K562 (cell line): ENCODE data around the gene SLC44A1. TPM values are rescaled to one million over a fixed set of nuclear protein-coding genes. Genes with fewer than 3 reads are reported as not detected.

ENCODE experiments used
- ATAC-seq: fragments of 200-7000 bp; cut with Tn5 transposase; 3 replicates; pipeline ENCODE4 v1.9.1; 2020; ENCODE audit warnings: moderate library complexity
- BruUV-seq: library from RNA; stranded (reverse); fragments of 400-500 nt; replicated peaks from 2 replicates; lab custom pipeline; 2021; lab: Mats Ljungman, UMichigan
- CTCF ChIA-PET: fragments of 300-600 bp; formaldehyde crosslinking; extraction: SDS; loops from one replicate; lab custom pipeline; 2021; ENCODE audit warnings: low intra/inter-chr PET ratio; lab: Yijun Ruan, JAX
- POLR2A ChIA-PET: fragments of 300-600, 350-650 bp; sonication (Branson Sonifier 250); formaldehyde crosslinking; extraction: SDS; loops from one replicate; lab custom pipeline; 2021; ENCODE audit warnings: antibody characterized with exemption, inconsistent platforms; lab: Yijun Ruan, JAX
- DNase-seq, 4 experiments: peaks; one replicate each; pipeline versions ENCODE4 v3.0.0 to v3.0.0-alpha.2; 2011 to 2018; ENCODE audit warnings: low spot score in 3 of 4, mixed read lengths in 3 of 4; ENCODE audit errors: extremely low read depth in 1 of 4
- FAIRE-seq: peaks from 2 replicates; lab custom pipeline; 2011; peaks lifted over from hg19 to GRCh38; lab: Jason Lieb, UNC
- H2AFZ ChIP-seq: 2 replicates; pipeline ENCODE4 v1.6.0; 2011; ENCODE audit warnings: low read depth, low read length, control low read depth, inconsistent platforms
- H3K27ac ChIP-seq: fragments of 200-600 bp; 3 replicates; pipeline ENCODE4 v1.8.0; 2011; ENCODE audit warnings: low read depth, mild to moderate bottlenecking, control low read depth, inconsistent platforms, low read length, moderate library complexity, mixed read lengths; ENCODE audit errors: extremely low read depth
- H3K27me3 ChIP-seq, 2 experiments: fragments of 300-600 bp in 1 of 2; 2 replicates in 1 of 2; 3 replicates in 1 of 2; pipeline versions ENCODE4 v1.6.0 to v1.8.0; 2011; ENCODE audit warnings: inconsistent platforms in 2 of 2, low read length in 2 of 2, mild to moderate bottlenecking in 1 of 2, mixed read lengths in 1 of 2, moderate library complexity in 1 of 2; ENCODE audit not compliant: control insufficient read depth in 2 of 2, insufficient read depth in 2 of 2
- H3K36me3 ChIP-seq: fragments of 300-600 bp; 3 replicates; pipeline ENCODE4 v1.8.0; 2011; ENCODE audit warnings: mild to moderate bottlenecking, low read length, inconsistent platforms; ENCODE audit not compliant: control insufficient read depth, insufficient read depth
- H3K4me1 ChIP-seq, 2 experiments: fragments of 200-600 bp in 1 of 2; replicated peaks in 1 of 2; 2 replicates in 1 of 2; 3 replicates in 1 of 2; pipeline versions ENCODE4 v1.5.1 to v1.8.0; 2011; ENCODE audit warnings: inconsistent platforms in 2 of 2, low read length in 2 of 2, mild to moderate bottlenecking in 1 of 2, mixed read lengths in 1 of 2, moderate library complexity in 1 of 2; ENCODE audit not compliant: control insufficient read depth in 2 of 2, insufficient read depth in 2 of 2
- H3K4me2 ChIP-seq: 2 replicates; pipeline ENCODE4 v1.6.1; 2011; ENCODE audit warnings: low read length, control low read depth, inconsistent platforms, mixed read lengths; ENCODE audit not compliant: insufficient read depth
- H3K4me3 ChIP-seq: fragments of 200-600 bp; sonication (generic), shearing (Covaris generic); 2 replicates; pipeline ENCODE4 v1.5.1; 2016; ENCODE audit warnings: control low read depth, inconsistent platforms
- H3K79me2 ChIP-seq: fragments of 200-600 bp; 3 replicates; pipeline ENCODE4 v1.8.0; 2011; ENCODE audit warnings: low read length, inconsistent platforms; ENCODE audit not compliant: control insufficient read depth, insufficient read depth
- H3K9ac ChIP-seq, 2 experiments: 2 replicates each; pipeline versions ENCODE4 v1.6.0 to v1.6.1; 2011; ENCODE audit warnings: low read depth in 2 of 2, low read length in 2 of 2, control low read depth in 1 of 2, inconsistent platforms in 1 of 2, mild to moderate bottlenecking in 1 of 2, mixed read lengths in 1 of 2; ENCODE audit not compliant: insufficient read depth in 1 of 2
- H3K9me1 ChIP-seq: one replicate; pipeline ENCODE4 v1.6.0; 2011; ENCODE audit warnings: inconsistent platforms, mild to moderate bottlenecking, low read length, moderate library complexity; ENCODE audit not compliant: control insufficient read depth, insufficient read depth
- H3K9me3 ChIP-seq: replicated peaks from 2 replicates; pipeline ENCODE4 v1.5.1; 2011; ENCODE audit warnings: low read depth, low read length, inconsistent platforms; ENCODE audit not compliant: control insufficient read depth, insufficient read depth
- H4K20me1 ChIP-seq: replicated peaks from 2 replicates; pipeline ENCODE4 v1.6.1; 2011; ENCODE audit warnings: low read length, inconsistent platforms, mixed read lengths; ENCODE audit not compliant: control insufficient read depth, insufficient read depth
- ATF7 ChIP-seq: fragments of 450-650 bp; IDR thresholded peaks from 2 replicates; pipeline ENCODE4 v1.7.1; 2014; ENCODE audit warnings: mild to moderate bottlenecking, moderate library complexity
- BHLHE40 ChIP-seq: IDR thresholded peaks from 2 replicates; pipeline ENCODE4 v1.6.1; 2011; ENCODE audit warnings: low read length, improper control_type of control experiment
- ELK3 ChIP-seq: fragments of 450-650 bp; formaldehyde crosslinking; IDR thresholded peaks from 2 replicates; pipeline ENCODE4 v1.4.0; 2020; ENCODE audit warnings: mild to moderate bottlenecking
- ERF ChIP-seq: fragments of 450-650 bp; formaldehyde crosslinking; IDR thresholded peaks from 2 replicates; pipeline ENCODE4 v1.4.0; 2020; ENCODE audit warnings: mild to moderate bottlenecking, mixed read lengths
- EWSR1 ChIP-seq: fragments of 450-650 bp; IDR thresholded peaks from 2 replicates; pipeline ENCODE4 v1.6.1; 2018; ENCODE audit warnings: borderline replicate concordance, mild to moderate bottlenecking, low read depth, moderate library complexity; ENCODE audit not compliant: partially characterized antibody
- PBX2 ChIP-seq, 2 experiments: IDR thresholded peaks in 1 of 2; conservative IDR thresholded peaks in 1 of 2; 2 replicates each; pipeline ENCODE4 v1.6.1; 2016; ENCODE audit warnings: low read depth in 2 of 2, mild to moderate bottlenecking in 1 of 2, missing compliant biosample characterization in 1 of 2, missing genetic modification characterization in 1 of 2, moderate library complexity in 1 of 2
- RFX5 ChIP-seq: IDR thresholded peaks from 2 replicates; pipeline ENCODE4 v1.6.1; 2011; ENCODE audit warnings: low read depth, mild to moderate bottlenecking, improper control_type of control experiment, low read length
- SAFB2 ChIP-seq: fragments of 200-400 bp; formaldehyde crosslinking; IDR thresholded peaks from 2 replicates; pipeline ENCODE4 v1.6.1; 2018; ENCODE audit warnings: borderline replicate concordance, low read length, low read depth, moderate library complexity; ENCODE audit not compliant: severe bottlenecking
- SMAD3 ChIP-seq: fragments of 450-650 bp; formaldehyde crosslinking; conservative IDR thresholded peaks from 2 replicates; pipeline ENCODE4 v1.4.0; 2020; ENCODE audit warnings: mild to moderate bottlenecking
- ZFP1 ChIP-seq: fragments of 450-650 bp; formaldehyde crosslinking; IDR thresholded peaks from 2 replicates; pipeline ENCODE4 v1.4.0; 2020; ENCODE audit warnings: mild to moderate bottlenecking, mixed read lengths
- ZNF561 ChIP-seq: fragments of 450-650 bp; formaldehyde crosslinking; conservative IDR thresholded peaks from 2 replicates; pipeline ENCODE4 v1.4.0; 2020; ENCODE audit warnings: mild to moderate bottlenecking, moderate library complexity
- whole genome bisulfite sequencing: fragments of 100-300 bp; shearing (Covaris generic); methylation state at CpG from one replicate; pipeline ENCODE4 v1.1.6; 2016; ENCODE audit warnings: low coverage, mixed read lengths; ENCODE audit not compliant: insufficient coverage; ENCODE audit errors: missing lambda C conversion rate; 5-methylcytosine and 5-hydroxymethylcytosine counted together
- in situ Hi-C: fragments of 300-500 bp; cut with MboI; formaldehyde crosslinking; loops from 4 replicates; pipeline ENCODE4 v1.15.0; 2018; ENCODE audit warnings: inconsistent platforms, mixed read lengths
- intact Hi-C: fragments of 100-400 bp; cut with micrococcal nuclease; formaldehyde crosslinking; loops from 2 replicates; pipeline ENCODE4 v1.14.2; 2022
- polyA plus RNA-seq, 8 experiments: library from polyadenylated mRNA; depleted of rRNA in 4 of 8; stranded (reverse) in 5 of 8; unstranded in 3 of 8; fragments of >200 nt; fragmentation: Nextera tagmentation in 2 of 8; fragmentation: Illumina TruSeq in 1 of 8; extraction: Ambion mirVana in 2 of 8; extraction: Trizol in 1 of 8; gene quantifications; 2 replicates each; pipeline versions ENCODE4 v1.2.1 to v1.2.3, GENCODE V29; 2011 to 2014; ENCODE audit warnings: inconsistent platforms in 1 of 8, missing spikeins in 1 of 8
- total RNA-seq, 7 experiments: library from RNA; depleted of rRNA in 6 of 7; stranded (reverse); fragments of >200 nt in 6 of 7; fragmentation: Illumina TruSeq in 2 of 7; extraction: Trizol in 2 of 7; gene quantifications; 2 replicates each; pipeline versions ENCODE4 v1.2.1 to v1.2.3, GENCODE V29; 2011 to 2021; ENCODE audit warnings: low replicate concordance in 1 of 7

Gene SLC44A1
- total and polyA plus RNA-seq, 9 of the 15 experiments (the other 6 are each of a cell fraction or from before 2014, with no cell fraction given), result 0.11 to 0.59 (median 0.30) TPM

GRCh38 chr9:105306351-105307140, 62.1 kb downstream of the SLC44A1 start:
- BruUV-seq, result no TSS peak
- no peaks in the 10 kb centered on the region for H3K36me3 ChIP-seq
- no peak overlapping the region for H3K4me3 ChIP-seq
- no peaks in the 10 kb centered on the region for H3K79me2 ChIP-seq
- ChIA-PET POLR2A (interaction anchor here (1.2 kb wide), 1 partner anchor 8 kb away, joined by 4 read pairs; no protein-coding TSS in a partner anchor), CTCF (no interaction called here)
- no peaks in the 10 kb centered on the region for H3K4me1 ChIP-seq
- no peak for FAIRE-seq
- H3K27me3 ChIP-seq, result no peaks in the 10 kb centered on the region
- TF ChIP-seq SAFB2 (no peak), PBX2 (CRISPR knock-in tag; IDR thresholded peaks at IDR 0.05; ENCODE audit: low read depth) (no peak), PBX2 (tag; conservative IDR thresholded peaks at IDR 0.05; ENCODE audit: low read depth) (no peak), RFX5 (no peak), ATF7 (no peak), SMAD3 (CRISPR knock-in tag) (no peak), ERF (CRISPR knock-in tag) (no peak), BHLHE40 (no peak), EWSR1 (no peak), ELK3 (CRISPR knock-in tag) (no peak), ZNF561 (no peak), ZFP1 (no peak)
- no peaks in the 10 kb centered on the region for H4K20me1 ChIP-seq
- H3K9me3 ChIP-seq, result no peaks in the 10 kb centered on the region
- no peak overlapping the region for H3K27ac ChIP-seq
- intact Hi-C loops (no loop called here), in situ Hi-C loops (no loop called here)
- H3K9me1 ChIP-seq, result no peaks in the 10 kb centered on the region
- no peak overlapping the region for H3K9ac ChIP-seq
- no peak overlapping the region for H2AFZ ChIP-seq
- DNase-seq, result no peak
- WGBS, result 19% methylated on average over 5 of the region's 5 CpGs
- no peak for ATAC-seq
- H3K4me2 ChIP-seq, result no peak overlapping the region
